PC-9 (cell line): ENCODE measurements around the gene ATP2B3. TPM values are rescaled to one million over a fixed set of nuclear protein-coding genes. Genes with fewer than 3 reads are reported as not detected.

Experiments
- BruUV-seq: library from RNA; stranded (reverse); fragments of 400-500 nt; replicated peaks from 2 replicates; lab custom pipeline; 2021; lab: Mats Ljungman, UMichigan
- CTCF ChIA-PET: fragments of 300-600 bp; sonication (Branson Sonifier 250); formaldehyde crosslinking; loops from one replicate; lab custom pipeline; 2022; ENCODE audit warnings: antibody characterized with exemption; lab: Charles Lee
- POLR2A ChIA-PET: fragments of 300-600 bp; sonication (Branson Sonifier 250); formaldehyde crosslinking; loops from one replicate; lab custom pipeline; 2022; ENCODE audit warnings: antibody characterized with exemption; ENCODE audit not compliant: unreplicated experiment; lab: Charles Lee
- DNase-seq, 2 experiments: peaks; one replicate each; pipeline versions ENCODE4 v3.0.0 to v3.0.0-alpha.2; 2015 to 2022; ENCODE audit warnings: mixed read lengths in 1 of 2
- H2AFZ ChIP-seq: fragments of 200-600 bp; sonication (generic); 2 replicates; pipeline ENCODE4 v1.8.1; 2017; ENCODE audit warnings: antibody characterized with exemption
- H3F3A ChIP-seq: fragments of 200-600 bp; sonication (generic); 2 replicates; pipeline ENCODE4 v1.8.1; 2017; ENCODE audit warnings: antibody characterized with exemption, mild to moderate bottlenecking, low read depth; ENCODE audit not compliant: insufficient read depth
- H3K27ac ChIP-seq: fragments of 200-600 bp; sonication (generic); 2 replicates; pipeline ENCODE4 v1.6.1; 2016; ENCODE audit warnings: mixed run types
- H3K27me3 ChIP-seq: fragments of 200-600 bp; sonication (generic); 2 replicates; pipeline ENCODE4 v1.6.1; 2016; ENCODE audit warnings: low read depth, mixed run types; ENCODE audit not compliant: insufficient read depth
- H3K36me3 ChIP-seq: fragments of 200-600 bp; sonication (generic); 2 replicates; pipeline ENCODE4 v1.6.1; 2016; ENCODE audit warnings: low read depth, mixed run types
- H3K4me1 ChIP-seq: fragments of 200-600 bp; sonication (generic); replicated peaks from 2 replicates; pipeline ENCODE4 v1.6.1; 2016; ENCODE audit warnings: mixed run types; ENCODE audit not compliant: insufficient read depth
- H3K4me2 ChIP-seq: fragments of 200-600 bp; sonication (generic); 2 replicates; pipeline ENCODE4 v1.6.1; 2017; ENCODE audit warnings: mixed run types
- H3K4me3 ChIP-seq: fragments of 200-600 bp; sonication (generic); 2 replicates; pipeline ENCODE4 v1.6.1; 2016; ENCODE audit warnings: mixed run types
- H3K79me2 ChIP-seq: fragments of 200-600 bp; sonication (generic); 2 replicates; pipeline ENCODE4 v1.6.1; 2017; ENCODE audit warnings: low read depth, mixed run types
- H3K9me2 ChIP-seq: fragments of 200-600 bp; sonication (generic); 2 replicates; pipeline ENCODE4 v1.8.1; 2017; ENCODE audit warnings: mild to moderate bottlenecking; ENCODE audit not compliant: insufficient read depth
- H3K9me3 ChIP-seq: fragments of 200-600 bp; sonication (generic); 2 replicates; pipeline ENCODE4 v1.8.1; 2016; ENCODE audit warnings: low read depth; ENCODE audit not compliant: insufficient read depth
- H4K20me1 ChIP-seq: fragments of 200-600 bp; sonication (generic); 2 replicates; pipeline ENCODE4 v1.8.1; 2017; ENCODE audit not compliant: insufficient read depth
- EZH2 ChIP-seq: fragments of 200-600 bp; sonication (generic); IDR thresholded peaks from 2 replicates; pipeline ENCODE4 v1.8.0; 2017; ENCODE audit warnings: antibody characterized with exemption, low read depth
- intact Hi-C: fragments of 100-400 bp; cut with micrococcal nuclease; formaldehyde crosslinking; loops from one replicate; pipeline ENCODE4 v1.10.0; 2022; ENCODE audit not compliant: unreplicated experiment
- total RNA-seq: library from RNA; stranded (reverse); gene quantifications from 2 replicates; pipeline ENCODE4 v1.2.3, GENCODE V29; 2021
- TF ChIP-seq, protein P1 (sequence below): fragments of 200-600 bp; sonication (generic); conservative IDR thresholded peaks from 2 replicates; pipeline ENCODE4 v1.6.1; 2017; ENCODE audit warnings: mixed run types, antibody characterized with exemption, mild to moderate bottlenecking, moderate library complexity

ATP2B3 gene
- total RNA-seq, 1 experiment from 2014 or later = not detected

DNA sequence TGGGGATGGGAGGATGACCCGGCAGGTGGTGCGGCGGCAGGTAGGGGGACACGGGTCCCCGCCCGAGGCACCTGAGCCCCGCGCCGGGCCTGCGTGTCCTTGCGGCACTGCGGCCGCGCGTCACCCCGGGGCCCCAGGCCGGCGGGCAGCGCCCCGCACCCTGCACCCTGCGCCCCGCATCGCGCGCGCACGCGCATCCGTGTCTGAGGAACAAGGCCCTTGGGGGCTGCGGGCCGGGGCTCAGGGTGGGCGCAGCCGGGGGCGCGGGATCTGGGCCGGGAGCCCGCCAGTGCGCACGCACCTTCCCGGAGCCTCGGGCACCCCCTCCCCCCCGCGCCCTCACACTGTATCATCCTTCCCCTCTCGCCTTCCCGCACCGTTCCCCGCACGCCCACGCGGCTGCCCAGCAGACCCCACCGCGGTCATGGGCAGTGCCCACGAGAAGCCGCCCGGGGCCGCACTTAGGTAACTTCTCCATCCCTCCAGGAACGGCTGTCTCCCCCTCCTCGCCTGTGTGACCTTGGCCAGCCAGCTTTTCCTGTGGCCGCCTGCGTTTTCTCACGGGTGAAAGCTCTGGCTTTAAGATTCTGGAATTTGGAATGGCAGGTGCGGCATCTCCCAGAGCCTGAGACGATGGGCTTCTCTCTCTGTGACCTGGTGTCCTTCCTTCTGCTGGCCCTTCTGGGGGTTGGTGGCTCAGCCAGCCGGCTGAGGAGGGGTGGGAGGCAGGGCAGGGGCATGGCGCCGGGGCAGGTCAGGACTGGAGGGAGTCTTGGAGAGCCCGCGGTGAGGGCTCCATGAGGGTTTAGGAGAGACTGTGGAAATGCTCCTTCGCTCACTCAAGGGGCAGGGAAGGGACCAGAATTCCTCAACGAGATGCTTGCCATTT lies 748 bp downstream of the ATP2B3 start:
- Histone ChIP-seq H3F3A (no peaks in the 10 kb centered on the region), H3K9me3 (no peaks in the 10 kb centered on the region), H3K4me2 (no peak overlapping the region), H3K4me3 (no peak overlapping the region), H4K20me1 (no peaks in the 10 kb centered on the region), H3K36me3 (no peaks in the 10 kb centered on the region), H3K27ac (no peak overlapping the region), H3K27me3 (peaks cover 16% of the 10 kb centered on the region), H3K4me1 (no peaks in the 10 kb centered on the region), H3K79me2 (no peaks in the 10 kb centered on the region), H3K9me2 (no peaks in the 10 kb centered on the region), H2AFZ (no peak overlapping the region)
- CTCF ChIA-PET = no interaction called here
- DNase-seq = no peak
- TF ChIP-seq EZH2 = no peak
- TF ChIP-seq, protein P1, sequence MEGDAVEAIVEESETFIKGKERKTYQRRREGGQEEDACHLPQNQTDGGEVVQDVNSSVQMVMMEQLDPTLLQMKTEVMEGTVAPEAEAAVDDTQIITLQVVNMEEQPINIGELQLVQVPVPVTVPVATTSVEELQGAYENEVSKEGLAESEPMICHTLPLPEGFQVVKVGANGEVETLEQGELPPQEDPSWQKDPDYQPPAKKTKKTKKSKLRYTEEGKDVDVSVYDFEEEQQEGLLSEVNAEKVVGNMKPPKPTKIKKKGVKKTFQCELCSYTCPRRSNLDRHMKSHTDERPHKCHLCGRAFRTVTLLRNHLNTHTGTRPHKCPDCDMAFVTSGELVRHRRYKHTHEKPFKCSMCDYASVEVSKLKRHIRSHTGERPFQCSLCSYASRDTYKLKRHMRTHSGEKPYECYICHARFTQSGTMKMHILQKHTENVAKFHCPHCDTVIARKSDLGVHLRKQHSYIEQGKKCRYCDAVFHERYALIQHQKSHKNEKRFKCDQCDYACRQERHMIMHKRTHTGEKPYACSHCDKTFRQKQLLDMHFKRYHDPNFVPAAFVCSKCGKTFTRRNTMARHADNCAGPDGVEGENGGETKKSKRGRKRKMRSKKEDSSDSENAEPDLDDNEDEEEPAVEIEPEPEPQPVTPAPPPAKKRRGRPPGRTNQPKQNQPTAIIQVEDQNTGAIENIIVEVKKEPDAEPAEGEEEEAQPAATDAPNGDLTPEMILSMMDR = no peak
- BruUV-seq = no TSS peak
- intact Hi-C loops = no loop called here
- POLR2A ChIA-PET = no interaction called here

DNA sequence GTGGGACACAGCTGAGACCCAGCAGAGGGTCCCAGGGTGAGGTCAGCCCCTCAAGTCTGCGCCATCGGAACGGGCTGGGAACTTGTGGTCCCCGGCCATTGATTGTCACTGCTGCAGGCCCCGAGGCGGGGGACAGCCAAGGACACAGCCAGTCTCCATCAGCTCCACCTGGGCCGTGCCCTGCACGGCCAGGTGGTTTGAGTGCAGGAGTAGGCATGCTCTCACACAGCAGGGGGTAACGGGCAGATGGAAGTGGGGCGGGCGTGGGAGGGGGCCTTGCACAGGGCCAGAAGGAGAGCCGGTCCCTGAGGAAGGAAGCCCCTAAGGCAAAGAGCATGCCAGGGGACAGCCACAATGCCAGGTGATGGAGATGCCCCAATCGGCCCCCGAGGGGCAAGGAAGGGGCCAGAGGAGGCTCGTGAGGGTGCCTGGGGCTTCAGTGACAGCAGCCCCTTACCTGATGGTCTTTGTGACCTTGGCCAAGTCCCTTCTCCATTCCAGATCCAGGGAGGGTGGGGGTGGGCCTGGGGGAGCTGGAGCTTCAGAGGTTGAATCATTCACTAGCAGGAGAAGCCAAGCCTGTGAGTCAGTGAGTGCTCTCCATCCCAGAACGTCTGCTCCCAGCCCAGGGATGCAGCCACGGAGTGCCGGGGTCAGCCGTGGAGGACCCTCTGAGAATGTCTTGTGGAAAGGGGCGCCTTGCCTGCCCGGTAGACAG lies 2.3 kb downstream of the ATP2B3 start:
- Histone ChIP-seq H3K4me1 (no peaks in the 10 kb centered on the region), H3K79me2 (no peaks in the 10 kb centered on the region), H4K20me1 (no peaks in the 10 kb centered on the region), H3K4me2 (no peak overlapping the region), H3K27me3 (peaks cover 18% of the 10 kb centered on the region), H3K9me2 (no peaks in the 10 kb centered on the region), H3F3A (no peaks in the 10 kb centered on the region), H3K4me3 (no peak overlapping the region), H3K9me3 (no peaks in the 10 kb centered on the region), H3K36me3 (no peaks in the 10 kb centered on the region), H3K27ac (no peak overlapping the region), H2AFZ (no peak overlapping the region)
- ChIA-PET POLR2A (interaction anchor here (0.6 kb wide), 1 partner anchor 560 kb away, joined by 5 read pairs; no protein-coding TSS in a partner anchor), CTCF (no interaction called here)
- intact Hi-C loops = no loop called here
- no peak for DNase-seq
- TF ChIP-seq, protein P1 = no peak
- no peak for TF ChIP-seq EZH2
- BruUV-seq = no TSS peak

DNA sequence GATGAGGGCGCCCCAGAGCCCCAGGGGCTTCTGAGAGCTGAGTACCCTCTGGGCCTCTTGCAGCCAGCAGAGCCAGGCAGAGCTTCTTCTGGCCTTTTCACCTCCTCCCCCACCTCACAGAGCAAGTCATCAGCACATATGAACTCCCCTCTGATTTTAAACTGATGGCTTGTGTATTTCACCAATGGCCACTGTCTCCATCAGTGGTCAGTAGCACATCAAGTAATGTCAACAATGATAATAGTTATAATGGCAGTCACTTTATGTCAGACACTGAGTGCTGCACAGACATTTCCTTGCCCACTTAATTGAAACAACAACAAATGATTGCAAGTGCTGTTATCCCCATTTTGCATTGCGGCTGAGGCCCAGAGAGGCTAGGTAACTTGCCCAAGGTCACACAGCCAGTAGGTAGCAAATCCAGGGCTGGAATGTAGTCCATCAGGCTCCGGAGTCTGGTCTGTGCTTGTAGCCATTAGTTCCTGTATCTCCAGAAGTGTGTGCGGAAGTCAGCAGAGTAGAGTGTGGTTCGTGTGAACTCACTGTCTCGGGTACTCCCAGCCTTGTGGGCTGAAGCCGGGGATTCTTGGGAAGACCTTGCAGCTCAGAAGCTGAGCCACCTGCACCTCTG lies 3.0 kb downstream of the ATP2B3 start:
- no peaks in the 10 kb centered on the region for H3F3A ChIP-seq
- no peak overlapping the region for H3K27ac ChIP-seq
- H3K4me1 ChIP-seq = no peaks in the 10 kb centered on the region
- DNase-seq = no peak
- peaks cover 21% of the 10 kb centered on the region for H3K27me3 ChIP-seq
- no peak overlapping the region for H3K4me2 ChIP-seq
- H3K4me3 ChIP-seq = no peak overlapping the region
- no peaks in the 10 kb centered on the region for H3K36me3 ChIP-seq
- no peak overlapping the region for H2AFZ ChIP-seq
- no peaks in the 10 kb centered on the region for H3K9me2 ChIP-seq
- intact Hi-C loops = no loop called here
- BruUV-seq = no TSS peak
- no peaks in the 10 kb centered on the region for H4K20me1 ChIP-seq
- no peaks in the 10 kb centered on the region for H3K79me2 ChIP-seq
- TF ChIP-seq EZH2 = no peak
- TF ChIP-seq, protein P1 = no peak
- ChIA-PET POLR2A (no interaction called here), CTCF (no interaction called here)
- no peaks in the 10 kb centered on the region for H3K9me3 ChIP-seq
